ENCODE data around the gene ATP6V1B1. TPM values are rescaled to one million over a fixed set of nuclear protein-coding genes. Genes with fewer than 3 reads are reported as not detected.

The ATP6V1B1 gene
- total RNA-seq, 1 donor from 2014 or later = 2.4 TPM

GRCh38 chr2:70901227-70902066 is 34.3 kb upstream of the ATP6V1B1 start:
- peak; percentile 88 for DNase-seq (ENCODE audit: low spot score)

- no peak for DNase-seq (ENCODE audit: low spot score)
Observed at GRCh38 chr2:70902067-70902442, 33.6 kb upstream of the ATP6V1B1 start.

- DNase-seq (ENCODE audit: low spot score) = peak; percentile 65
Observed at GRCh38 chr2:70902579-70902978, 33.1 kb upstream of the ATP6V1B1 start.

GRCh38 chr2:70903171-70903570 is 32.5 kb upstream of the ATP6V1B1 start:
- no peak for DNase-seq (ENCODE audit: low spot score)

- peak; percentile 76 for DNase-seq (ENCODE audit: low spot score)
Observed at GRCh38 chr2:70903641-70904340, 31.9 kb upstream of the ATP6V1B1 start.

GRCh38 chr2:70904371-70905216 is 31.1 kb upstream of the ATP6V1B1 start:
- DNase-seq (ENCODE audit: low spot score) = peak; percentile 89

GRCh38 chr2:70905443-70906421 is 30.0 kb upstream of the ATP6V1B1 start:
- DNase-seq (ENCODE audit: low spot score) = peak; percentile 49

GRCh38 chr2:70906439-70907005 is 29.2 kb upstream of the ATP6V1B1 start:
- DNase-seq (ENCODE audit: low spot score) = peak; percentile 55

- peak; percentile 71 for DNase-seq (ENCODE audit: low spot score)
Observed at GRCh38 chr2:70907130-70908057, 28.3 kb upstream of the ATP6V1B1 start.

GRCh38 chr2:70916291-70916690 is 19.4 kb upstream of the ATP6V1B1 start:
- DNase-seq (ENCODE audit: low spot score) = no peak

GRCh38 chr2:70918016-70918415 is 17.7 kb upstream of the ATP6V1B1 start:
- peak; percentile 30 for DNase-seq (ENCODE audit: low spot score)

- DNase-seq (ENCODE audit: low spot score) = peak; percentile 91
Observed at GRCh38 chr2:70919672-70920366, 15.9 kb upstream of the ATP6V1B1 start.

GRCh38 chr2:70920367-70920715 is 15.4 kb upstream of the ATP6V1B1 start:
- DNase-seq (ENCODE audit: low spot score) = peak; percentile 65

GRCh38 chr2:70921031-70921430 is 14.7 kb upstream of the ATP6V1B1 start:
- peak; percentile 75 for DNase-seq (ENCODE audit: low spot score)

GRCh38 chr2:70921839-70922234 is 13.9 kb upstream of the ATP6V1B1 start:
- DNase-seq (ENCODE audit: low spot score) = no peak

GRCh38 chr2:70922235-70923234 is 13.2 kb upstream of the ATP6V1B1 start:
- peak; percentile 71 for DNase-seq (ENCODE audit: low spot score)

GRCh38 chr2:70923378-70924015 is 12.2 kb upstream of the ATP6V1B1 start:
- peak; percentile 62 for DNase-seq (ENCODE audit: low spot score)
